Astrocyte (in vitro differentiated cells and primary cell): ENCODE measurements around the gene CHRNA4.

ENCODE experiments used
- CTCF ChIP-seq: IDR thresholded peaks from 2 replicates; pipeline ENCODE4 v1.5.1; 2011; ENCODE audit warnings: low read depth, mild to moderate bottlenecking, inconsistent platforms, low read length, moderate library complexity; ENCODE audit not compliant: insufficient read depth
- EZH2 ChIP-seq: IDR thresholded peaks from 2 replicates; pipeline ENCODE4 v1.6.1; 2012; ENCODE audit warnings: mild to moderate bottlenecking, low read length, inconsistent platforms; ENCODE audit not compliant: insufficient read depth

DNA sequence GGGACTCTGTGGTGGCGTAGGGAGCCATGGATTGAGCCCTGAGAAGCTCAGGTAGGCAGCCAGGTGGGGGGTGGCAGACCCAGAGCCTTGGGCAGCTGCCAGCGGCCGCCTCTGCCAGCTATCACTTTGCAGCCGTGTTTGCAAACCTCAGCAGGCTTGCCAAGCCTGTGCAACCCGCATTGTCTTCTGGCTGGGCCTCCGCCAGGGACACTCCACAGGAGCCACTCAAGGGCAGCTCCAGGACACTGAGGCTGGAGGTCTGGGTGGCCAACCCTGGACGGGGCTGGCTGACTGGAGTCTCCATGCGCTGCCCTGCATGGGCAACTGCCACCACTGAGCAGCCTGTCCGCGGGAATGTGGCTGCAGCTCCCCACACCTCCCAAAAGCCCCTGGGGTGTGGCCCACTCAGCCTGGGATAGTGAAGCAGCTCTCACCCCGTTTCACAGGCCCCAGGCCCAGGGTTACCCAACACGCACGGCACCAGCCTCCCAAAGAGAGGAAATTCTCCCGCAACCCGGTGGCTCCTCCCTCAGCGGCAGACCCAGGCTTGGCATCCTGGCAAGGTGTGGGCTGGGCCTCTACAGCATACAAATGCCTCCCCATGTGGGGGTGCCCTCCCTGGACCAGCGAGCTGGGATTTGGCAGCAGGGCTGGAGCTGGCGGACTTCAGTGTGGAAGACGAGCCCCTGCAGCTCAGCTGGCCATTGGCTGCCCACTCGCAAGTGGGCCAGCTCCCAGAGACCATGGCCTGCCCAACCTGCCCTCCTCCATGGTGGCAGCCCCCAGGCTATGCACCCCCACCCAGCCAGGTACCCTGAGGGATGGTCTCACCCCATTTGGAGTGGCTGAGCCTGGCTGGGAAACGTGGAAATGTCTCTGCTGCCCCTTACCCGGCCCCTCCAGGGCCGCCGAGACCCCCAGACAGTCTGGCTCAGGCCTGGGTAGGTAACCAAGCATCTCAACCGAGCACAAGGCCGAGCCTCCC is 2.9 kb downstream of the CHRNA4 start:
- TF ChIP-seq CTCF, result no peak
- no peak for TF ChIP-seq EZH2
